Measurements from ENCODE around the gene HAND1.

Gene HAND1

DNA sequence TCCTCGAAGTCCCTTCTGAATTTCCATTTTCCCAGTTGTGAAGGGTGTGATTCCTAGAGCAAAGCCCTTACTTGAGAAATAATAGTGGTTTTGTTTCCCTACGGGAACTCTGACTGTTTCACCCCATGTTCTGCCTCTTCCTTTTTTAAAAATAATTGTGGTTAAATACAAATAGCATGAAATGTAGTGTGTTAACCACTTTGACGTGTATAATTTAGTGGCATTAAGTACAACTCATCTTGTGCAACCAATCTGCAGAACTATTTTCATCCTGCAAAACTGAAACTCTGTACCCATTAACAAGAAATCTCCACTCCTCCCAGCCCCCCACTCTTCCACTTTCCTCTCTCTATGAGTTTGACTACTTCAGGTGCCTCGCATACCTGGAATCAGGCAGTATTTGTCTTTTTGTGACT is 35.6 kb upstream of the HAND1 start:
- peak; percentile 77 for ATAC-seq

DNA sequence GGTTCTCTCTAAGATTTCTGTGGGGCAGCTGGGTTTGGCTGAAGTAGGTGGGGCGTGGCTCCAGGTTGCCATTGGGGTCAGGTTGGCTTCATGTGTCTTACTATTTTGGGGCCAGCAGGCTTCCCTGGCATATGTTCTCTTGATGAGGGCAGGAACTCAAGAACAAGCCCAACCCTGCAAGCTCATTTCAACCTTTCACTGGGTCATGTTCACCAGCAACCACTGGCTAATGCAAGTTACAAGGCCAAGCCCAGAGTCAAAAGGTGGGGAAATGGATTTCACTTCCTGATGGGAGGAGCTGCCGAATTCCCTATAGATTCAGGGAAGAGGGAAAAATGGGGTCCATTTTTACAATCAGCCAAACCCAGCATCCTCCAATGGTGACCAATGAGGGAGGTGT is 34.0 kb upstream of the HAND1 start:
- no peak for DNase-seq
- H3K27me3 Mint-ChIP-seq, result peaks cover 63% of the 10 kb centered on the region
- ATAC-seq, result no peak
- no peak overlapping the region for H3K27ac Mint-ChIP-seq
- H3K4me1 Mint-ChIP-seq, result peaks cover 32% of the 10 kb centered on the region
- H3K4me3 Mint-ChIP-seq, result no peak overlapping the region
- H3K9me3 Mint-ChIP-seq, result no peaks in the 10 kb centered on the region

More for the DNA sequence above, 35.6 kb upstream of the HAND1 start:
- DNase-seq, result peak in 1 of 2 donors; percentile 55
- no peaks in the 10 kb centered on the region for H3K9me3 Mint-ChIP-seq
- peaks cover 68% of the 10 kb centered on the region for H3K27me3 Mint-ChIP-seq
- no peak overlapping the region for H3K27ac Mint-ChIP-seq
- peaks cover 25% of the 10 kb centered on the region for H3K4me1 Mint-ChIP-seq
- H3K4me3 Mint-ChIP-seq, result peak overlapping the region; percentile 13 to 19

DNA sequence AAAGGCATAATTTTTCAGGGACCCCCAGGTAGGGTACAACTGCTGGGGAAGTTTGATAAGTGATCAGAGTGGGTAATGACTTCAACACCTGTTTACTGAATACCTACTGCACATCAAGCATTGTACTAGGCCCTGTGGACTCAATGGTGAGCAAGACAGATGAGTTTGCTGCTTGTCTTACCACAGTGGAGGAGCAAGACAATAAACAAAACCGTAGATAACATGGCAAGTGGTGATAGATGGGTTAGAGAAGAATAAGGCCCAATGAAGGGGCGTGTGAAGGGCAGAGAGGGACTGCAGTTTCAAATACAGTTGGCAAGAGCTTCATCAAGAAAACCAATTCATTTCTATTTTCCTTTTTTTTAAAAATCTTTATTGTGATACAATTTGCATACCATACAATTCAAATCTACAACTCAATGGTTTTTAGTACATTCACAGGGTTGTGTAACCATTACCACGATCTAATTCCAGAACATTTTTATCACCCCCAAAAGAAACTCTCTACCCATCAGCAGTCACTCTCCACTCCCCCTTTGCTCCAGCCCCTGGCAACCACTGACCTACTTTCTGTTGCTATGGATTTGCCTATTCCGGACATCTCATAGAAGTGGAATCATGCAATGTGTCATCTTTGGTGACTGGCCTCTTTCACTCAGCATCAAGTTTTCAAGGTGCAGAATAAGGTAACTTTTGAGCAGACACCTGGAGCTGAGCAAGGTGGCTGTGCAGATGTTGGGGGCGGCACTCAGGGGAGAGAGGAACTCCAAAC is 31.9 kb upstream of the HAND1 start:
- no peak for DNase-seq
- no peak for ATAC-seq
- Mint-ChIP-seq H3K4me3 (no peak overlapping the region), H3K9me3 (no peaks in the 10 kb centered on the region), H3K27ac (no peak overlapping the region), H3K4me1 (peaks cover 24% of the 10 kb centered on the region), H3K27me3 (peaks cover 70% of the 10 kb centered on the region)

DNA sequence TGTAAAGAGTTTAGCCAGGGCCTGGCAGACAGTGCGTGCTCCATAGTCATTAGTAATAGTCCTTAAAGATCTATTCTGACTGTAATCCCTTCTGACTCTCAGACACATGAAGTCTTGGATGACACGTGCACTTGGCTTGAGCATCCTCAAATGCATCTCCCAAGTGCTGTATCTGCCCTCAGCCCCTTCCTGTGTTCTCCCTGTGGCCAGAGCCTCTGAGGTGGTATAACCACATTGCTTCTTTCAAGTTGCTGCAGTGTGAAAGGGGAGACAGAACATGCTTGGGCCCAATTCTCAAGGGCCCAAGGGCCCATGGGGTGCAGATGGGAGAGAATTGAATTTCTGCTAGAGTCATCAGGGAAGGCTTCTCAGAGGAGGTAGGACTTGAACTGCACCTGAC is 30.1 kb upstream of the HAND1 start:
- H3K4me3 Mint-ChIP-seq, result no peak overlapping the region
- H3K9me3 Mint-ChIP-seq, result no peaks in the 10 kb centered on the region
- H3K4me1 Mint-ChIP-seq, result peaks cover 14% of the 10 kb centered on the region
- H3K27ac Mint-ChIP-seq, result no peak overlapping the region
- H3K27me3 Mint-ChIP-seq, result peaks cover 65% of the 10 kb centered on the region
- peak; percentile 68 for ATAC-seq
- DNase-seq, result peak in 1 of 2 donors; percentile 30

DNA sequence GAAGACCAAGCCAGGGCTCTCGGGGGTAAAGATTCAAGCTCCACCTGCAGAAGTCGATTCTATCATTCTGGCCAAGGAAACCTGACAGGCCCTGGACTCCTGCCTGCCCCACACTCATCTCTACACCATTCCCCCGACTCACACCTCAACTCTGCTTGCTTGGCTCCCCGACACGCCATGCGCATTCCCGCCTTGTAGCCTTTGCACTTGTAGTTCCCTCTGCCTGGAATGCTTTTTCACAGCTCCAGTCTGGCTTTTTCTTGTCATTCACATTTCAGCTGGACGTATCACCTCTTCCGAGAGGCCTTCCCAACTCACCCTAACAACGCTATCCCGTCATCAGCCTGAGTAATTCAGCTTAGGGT is 28.7 kb upstream of the HAND1 start:
- Mint-ChIP-seq H3K4me1 (peaks cover 22% of the 10 kb centered on the region), H3K27ac (no peak overlapping the region), H3K9me3 (no peaks in the 10 kb centered on the region), H3K4me3 (no peak overlapping the region), H3K27me3 (peaks cover 70% of the 10 kb centered on the region)
- no peak for ATAC-seq
- no peak for DNase-seq

DNA sequence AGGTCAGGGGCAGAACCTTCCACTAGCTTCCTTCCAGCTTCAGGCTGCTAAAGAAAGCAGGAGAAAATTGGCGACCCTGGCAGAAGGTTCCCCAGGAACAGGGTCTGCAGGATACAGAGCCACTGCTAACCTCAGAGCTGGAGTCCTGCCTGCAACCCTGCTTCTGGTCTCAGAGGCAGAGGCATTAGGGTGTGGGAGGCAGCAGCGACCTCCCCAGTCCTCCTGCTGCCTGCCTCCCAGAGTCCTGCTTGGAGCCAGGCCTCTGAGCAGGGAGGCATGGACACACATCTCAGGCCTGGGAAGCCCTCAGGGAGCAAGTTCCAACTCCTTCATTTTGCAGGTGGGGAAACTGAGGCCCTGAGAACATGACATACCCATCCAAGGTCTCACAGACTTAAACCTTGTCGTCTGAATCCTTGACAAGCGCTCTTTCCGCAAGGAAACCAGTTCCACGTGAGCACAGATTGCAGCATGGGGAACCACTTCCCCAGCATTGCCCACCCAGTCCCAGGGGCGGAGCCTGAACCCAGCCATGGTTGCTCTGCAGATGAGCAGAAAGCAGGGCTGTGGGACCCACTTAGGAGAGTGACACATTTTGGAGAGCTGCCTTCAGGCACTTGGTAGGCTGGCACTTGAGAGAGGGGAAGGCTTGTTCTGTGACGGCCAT is 28.2 kb upstream of the HAND1 start:
- ATAC-seq (no peak), DNase-seq (no peak)
- Mint-ChIP-seq H3K4me3 (no peak overlapping the region), H3K4me1 (peaks cover 22% of the 10 kb centered on the region), H3K9me3 (no peaks in the 10 kb centered on the region), H3K27me3 (peaks cover 70% of the 10 kb centered on the region), H3K27ac (no peak overlapping the region)

DNA sequence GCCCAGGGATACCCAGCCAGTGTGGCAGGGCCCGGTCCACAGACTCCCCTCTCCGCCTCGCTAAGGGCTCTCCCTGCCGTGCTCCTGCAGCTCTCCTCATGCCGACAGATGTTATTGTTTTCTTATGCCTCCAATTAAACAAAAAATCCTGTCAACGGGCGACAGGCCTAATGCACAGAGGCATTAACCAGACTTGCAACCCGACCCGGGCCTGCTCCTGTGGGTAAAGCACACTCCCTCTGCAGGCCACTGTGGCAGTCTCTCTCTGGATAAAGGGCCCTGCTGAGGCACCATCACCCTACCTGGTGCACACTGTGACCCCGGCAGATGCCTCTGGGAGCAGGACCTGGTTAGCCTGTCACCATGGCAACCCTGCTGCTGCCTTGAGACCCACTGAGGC is 27.5 kb upstream of the HAND1 start:
- ATAC-seq (no peak), DNase-seq (no peak)
- no peak overlapping the region for H3K4me3 Mint-ChIP-seq
- H3K27me3 Mint-ChIP-seq, result peaks cover 70% of the 10 kb centered on the region
- H3K27ac Mint-ChIP-seq, result no peak overlapping the region
- H3K9me3 Mint-ChIP-seq, result no peaks in the 10 kb centered on the region
- H3K4me1 Mint-ChIP-seq, result peaks cover 22% of the 10 kb centered on the region

DNA sequence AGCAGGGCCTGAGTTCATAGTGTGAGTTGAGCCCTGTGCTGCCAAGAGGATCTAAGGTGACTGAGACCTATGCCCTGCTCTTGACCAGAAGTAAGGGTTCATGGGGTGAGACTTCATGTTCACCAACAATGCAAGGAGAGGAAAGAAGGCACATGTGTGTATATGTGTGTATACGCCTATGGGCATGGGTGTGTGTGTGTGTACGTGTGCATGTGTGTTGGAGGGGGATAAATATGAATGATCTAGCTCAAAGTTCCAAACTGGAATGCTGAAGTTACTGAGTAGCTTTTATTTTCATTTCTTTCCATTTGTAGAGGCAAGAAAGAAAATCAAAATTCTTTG is 25.6 kb upstream of the HAND1 start:
- Mint-ChIP-seq H3K27me3 (peaks cover 68% of the 10 kb centered on the region), H3K4me1 (peaks cover 22% of the 10 kb centered on the region), H3K9me3 (no peaks in the 10 kb centered on the region), H3K27ac (no peak overlapping the region), H3K4me3 (no peak overlapping the region)
- DNase-seq, result no peak
- peak; percentile 68 for ATAC-seq

DNA sequence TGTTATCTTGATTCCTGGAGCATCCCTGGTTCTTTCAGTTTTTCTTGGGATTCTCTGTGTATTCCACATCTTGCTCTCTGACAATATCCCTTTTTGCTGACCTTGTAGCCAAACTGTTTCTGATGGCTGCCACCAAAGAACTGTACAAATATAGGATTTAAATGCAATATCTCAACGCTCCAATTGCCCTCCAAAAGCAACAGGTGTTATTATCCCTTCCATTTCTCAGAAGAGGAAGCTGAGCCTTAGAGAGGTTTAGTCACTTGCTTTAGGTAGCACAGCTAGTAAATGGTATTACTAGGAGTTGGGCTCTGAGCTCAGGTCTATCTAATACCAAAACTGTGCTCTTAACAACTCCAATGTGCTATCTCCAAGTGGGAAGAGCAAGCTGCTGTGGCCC is 24.2 kb upstream of the HAND1 start:
- Mint-ChIP-seq H3K27ac (no peak overlapping the region), H3K4me1 (peaks cover 16% of the 10 kb centered on the region), H3K9me3 (no peaks in the 10 kb centered on the region), H3K27me3 (peaks cover 70% of the 10 kb centered on the region), H3K4me3 (no peak overlapping the region)
- no peak for DNase-seq
- no peak for ATAC-seq

DNA sequence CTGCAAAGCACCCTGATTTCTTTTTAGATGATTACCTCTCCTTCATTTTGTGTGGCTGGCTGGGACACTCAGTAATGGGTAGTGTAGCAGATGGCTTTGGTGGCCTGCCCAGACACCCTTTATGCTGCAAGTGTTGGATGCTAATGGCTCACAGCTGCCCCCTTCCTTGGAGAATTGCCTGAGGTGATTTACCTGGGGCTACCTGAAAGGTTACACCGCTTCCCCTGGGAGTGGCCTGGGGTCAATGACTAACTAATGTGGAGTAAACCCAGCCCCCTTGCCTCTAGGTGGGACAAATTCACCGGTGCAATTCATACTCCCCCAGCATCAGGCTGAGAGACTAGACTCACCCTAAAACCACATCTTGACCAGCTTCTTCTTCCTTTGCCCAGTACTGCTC is 23.5 kb upstream of the HAND1 start:
- no peak overlapping the region for H3K4me3 Mint-ChIP-seq
- DNase-seq, result no peak
- ATAC-seq, result no peak
- H3K27me3 Mint-ChIP-seq, result peaks cover 69% of the 10 kb centered on the region
- no peaks in the 10 kb centered on the region for H3K9me3 Mint-ChIP-seq
- peaks cover 16% of the 10 kb centered on the region for H3K4me1 Mint-ChIP-seq
- H3K27ac Mint-ChIP-seq, result no peak overlapping the region

DNA sequence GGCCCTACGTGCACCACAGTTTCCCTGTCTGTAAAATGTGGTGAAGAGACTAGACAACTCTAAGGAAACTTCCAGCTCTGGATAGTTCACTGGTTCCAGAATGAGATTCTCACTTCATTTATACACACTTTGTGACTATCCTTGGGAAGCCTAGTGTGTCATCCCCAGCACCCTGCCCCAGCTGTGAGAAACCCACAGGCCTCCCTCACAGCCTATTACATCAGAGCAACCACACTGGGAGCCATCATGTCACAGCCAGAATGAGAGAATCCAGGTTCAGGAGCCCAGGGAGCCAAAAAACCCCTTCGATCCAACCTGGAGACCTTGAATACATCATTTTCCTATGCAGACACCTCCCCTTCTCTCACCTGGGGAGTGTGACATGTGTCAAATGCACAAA is 21.0 kb upstream of the HAND1 start:
- no peaks in the 10 kb centered on the region for H3K9me3 Mint-ChIP-seq
- peaks cover 16% of the 10 kb centered on the region for H3K4me1 Mint-ChIP-seq
- H3K27ac Mint-ChIP-seq, result no peak overlapping the region
- DNase-seq (no peak), ATAC-seq (no peak)
- H3K4me3 Mint-ChIP-seq, result no peak overlapping the region
- peaks cover 71% of the 10 kb centered on the region for H3K27me3 Mint-ChIP-seq

DNA sequence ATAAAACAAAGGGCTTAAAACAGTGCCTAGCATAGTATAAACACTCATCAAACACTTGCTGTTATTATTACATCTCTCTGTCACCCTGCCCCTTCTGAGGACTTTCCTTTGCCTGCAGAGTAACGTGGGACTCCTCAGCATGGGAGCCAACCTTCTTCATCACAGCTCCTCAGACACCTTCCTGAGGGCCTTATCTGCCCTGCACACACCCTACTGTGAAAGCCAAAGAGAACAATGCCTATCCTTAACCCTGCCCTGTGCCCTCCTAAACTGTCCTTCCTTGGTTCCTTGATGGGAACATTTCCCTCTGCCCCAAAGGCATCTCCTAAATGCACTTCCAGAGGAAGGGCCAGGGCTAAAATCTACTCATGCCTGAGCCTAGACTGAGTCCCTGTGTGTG is 20.6 kb upstream of the HAND1 start:
- Mint-ChIP-seq H3K27ac (no peak overlapping the region), H3K9me3 (no peaks in the 10 kb centered on the region), H3K4me3 (no peak overlapping the region), H3K4me1 (peaks cover 13% of the 10 kb centered on the region), H3K27me3 (peaks cover 75% of the 10 kb centered on the region)
- DNase-seq (no peak), ATAC-seq (peak; percentile 31)

DNA sequence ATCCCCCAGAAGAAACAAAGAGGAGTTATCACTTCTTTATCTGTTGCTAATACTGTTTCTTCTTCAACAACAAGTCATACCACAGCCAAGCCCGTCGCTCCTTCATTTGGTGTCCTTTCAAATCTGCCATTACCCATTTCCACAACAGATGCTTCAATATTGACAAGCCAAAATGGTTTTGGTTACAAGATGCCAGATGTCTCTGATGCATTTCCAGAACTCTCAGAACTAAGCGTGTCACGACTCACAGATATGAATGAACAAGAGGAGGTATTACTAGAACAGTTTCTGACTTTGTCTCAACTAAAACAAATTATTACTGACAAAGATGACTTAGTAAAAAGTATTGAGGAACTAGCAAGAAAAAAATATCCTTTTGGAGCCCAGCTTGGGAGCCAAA is 16.0 kb upstream of the HAND1 start:
- H3K4me1 Mint-ChIP-seq, result no peaks in the 10 kb centered on the region
- no peak overlapping the region for H3K4me3 Mint-ChIP-seq
- DNase-seq, result no peak
- no peak overlapping the region for H3K27ac Mint-ChIP-seq
- H3K27me3 Mint-ChIP-seq, result peaks cover 81% of the 10 kb centered on the region
- H3K9me3 Mint-ChIP-seq, result no peaks in the 10 kb centered on the region
- no peak for ATAC-seq

DNA sequence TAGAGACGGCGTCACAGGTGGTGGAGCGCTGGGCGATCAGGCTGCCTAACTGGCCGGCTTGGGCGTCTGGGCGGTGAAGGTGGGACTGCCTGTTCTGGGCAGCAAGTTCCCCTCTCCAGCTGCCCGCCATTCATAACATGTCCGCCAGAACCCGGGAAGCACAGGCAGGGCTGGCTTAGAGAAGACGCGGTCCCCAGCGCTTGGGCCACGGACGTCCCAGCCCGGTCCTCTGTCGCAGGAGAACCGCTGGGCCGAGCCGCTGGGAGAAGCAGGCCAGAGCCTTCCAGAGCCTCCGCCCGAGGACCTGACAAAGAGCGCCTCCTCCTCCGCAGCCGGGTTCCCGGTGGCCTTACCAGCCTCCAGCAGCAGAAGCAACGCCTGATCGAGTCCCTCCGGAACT is 15.2 kb upstream of the HAND1 start:
- Mint-ChIP-seq H3K9me3 (no peaks in the 10 kb centered on the region), H3K4me3 (no peak overlapping the region), H3K4me1 (no peaks in the 10 kb centered on the region), H3K27ac (no peak overlapping the region), H3K27me3 (peaks cover 80% of the 10 kb centered on the region)
- no peak for DNase-seq
- no peak for ATAC-seq

DNA sequence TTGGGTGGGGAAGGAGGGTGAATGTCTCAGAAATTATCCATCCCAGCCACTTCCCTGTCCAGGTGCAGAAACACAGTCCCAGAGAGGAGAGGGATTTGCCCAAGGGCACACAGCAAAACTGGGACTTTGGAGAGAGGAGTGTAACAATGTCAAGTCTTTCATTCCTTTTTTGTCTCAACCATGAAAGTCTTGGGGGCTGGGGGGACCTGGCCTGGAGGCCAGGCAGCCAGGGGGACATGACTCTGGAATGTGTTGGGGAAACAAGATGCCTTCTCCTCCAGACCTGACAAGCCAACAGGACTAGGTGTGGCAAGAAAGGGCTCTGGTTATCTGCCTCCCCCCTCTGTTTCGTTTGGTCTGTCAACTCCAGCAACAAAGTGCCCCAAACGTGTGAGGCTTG is 13.9 kb upstream of the HAND1 start:
- ATAC-seq (no peak), DNase-seq (no peak)
- peaks cover 73% of the 10 kb centered on the region for H3K27me3 Mint-ChIP-seq
- H3K4me3 Mint-ChIP-seq, result no peak overlapping the region
- H3K9me3 Mint-ChIP-seq, result no peaks in the 10 kb centered on the region
- H3K27ac Mint-ChIP-seq, result no peak overlapping the region
- peaks cover 12% of the 10 kb centered on the region for H3K4me1 Mint-ChIP-seq

DNA sequence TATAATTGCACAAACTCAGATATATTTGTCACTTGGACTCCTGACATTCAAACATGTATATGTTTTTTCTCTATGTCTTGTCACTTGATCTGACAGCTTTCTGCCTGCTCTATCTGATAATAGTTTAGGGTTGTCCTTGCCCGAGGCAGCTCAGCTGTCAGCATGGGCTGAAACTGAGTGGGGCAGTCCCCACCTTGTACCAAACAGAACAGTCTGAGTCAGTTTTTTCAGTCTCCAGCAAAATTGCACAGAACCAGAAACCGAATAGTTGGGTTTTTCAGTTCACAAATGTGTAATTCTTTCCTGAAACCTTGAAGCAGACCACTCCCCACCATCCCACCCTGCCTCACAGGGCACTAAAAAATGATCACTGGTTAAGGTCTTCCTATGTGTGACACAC is 9.5 kb upstream of the HAND1 start:
- Mint-ChIP-seq H3K27ac (no peak overlapping the region), H3K4me1 (peaks cover 51% of the 10 kb centered on the region), H3K4me3 (peak overlapping the region in 1 of 2 donors; percentile 42), H3K27me3 (peaks cover 85% of the 10 kb centered on the region), H3K9me3 (no peaks in the 10 kb centered on the region)
- peak in 1 of 2 donors; percentile 77 for DNase-seq
- peak; percentile 100 for ATAC-seq
